Measurements from ENCODE around the gene ANO5. TPM values are rescaled to one million over a fixed set of nuclear protein-coding genes. Genes with fewer than 3 reads are reported as not detected.

ANO5 gene
- polyA plus RNA-seq, 1 experiment, result not detected

DNA sequence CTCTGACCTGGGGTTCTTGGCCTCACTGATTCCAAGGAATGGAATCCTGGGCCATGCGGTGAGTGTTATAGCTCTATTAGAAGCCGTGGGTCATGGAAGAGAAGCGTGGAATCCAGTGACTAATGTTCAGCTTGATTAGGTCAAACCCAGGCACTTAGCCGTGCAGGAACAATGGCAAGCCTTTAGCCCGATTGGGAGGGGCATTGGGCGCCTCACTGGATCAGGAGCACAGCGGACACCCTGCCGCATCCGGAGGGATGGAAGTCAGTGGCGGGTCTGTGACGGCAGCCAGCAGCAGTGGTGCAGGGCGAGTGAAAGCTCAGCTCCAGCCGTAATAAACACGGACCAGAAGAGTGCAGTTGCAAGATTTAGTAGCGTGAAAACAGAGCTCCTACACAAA lies 124.8 kb downstream of the ANO5 start:
- H3K4me3 ChIP-seq (ENCODE audit: low read depth, low read length), result no peak overlapping the region
- CTCF ChIA-PET, result interaction anchor here (0.6 to 1.3 kb wide), 2 partner anchors 13 to 58 kb away, joined by 3 to 6 read pairs; no protein-coding TSS in a partner anchor
- DNase-seq (ENCODE audit: low read depth), result no peak
- H3K27me3 ChIP-seq (ENCODE audit: control insufficient read depth, insufficient read depth, low read length), result no peaks in the 10 kb centered on the region
- H3K36me3 ChIP-seq (ENCODE audit: control insufficient read depth, insufficient read depth, low read length), result no peaks in the 10 kb centered on the region
- POLR2A ChIA-PET, result no interaction called here
- TF ChIP-seq, protein P1, sequence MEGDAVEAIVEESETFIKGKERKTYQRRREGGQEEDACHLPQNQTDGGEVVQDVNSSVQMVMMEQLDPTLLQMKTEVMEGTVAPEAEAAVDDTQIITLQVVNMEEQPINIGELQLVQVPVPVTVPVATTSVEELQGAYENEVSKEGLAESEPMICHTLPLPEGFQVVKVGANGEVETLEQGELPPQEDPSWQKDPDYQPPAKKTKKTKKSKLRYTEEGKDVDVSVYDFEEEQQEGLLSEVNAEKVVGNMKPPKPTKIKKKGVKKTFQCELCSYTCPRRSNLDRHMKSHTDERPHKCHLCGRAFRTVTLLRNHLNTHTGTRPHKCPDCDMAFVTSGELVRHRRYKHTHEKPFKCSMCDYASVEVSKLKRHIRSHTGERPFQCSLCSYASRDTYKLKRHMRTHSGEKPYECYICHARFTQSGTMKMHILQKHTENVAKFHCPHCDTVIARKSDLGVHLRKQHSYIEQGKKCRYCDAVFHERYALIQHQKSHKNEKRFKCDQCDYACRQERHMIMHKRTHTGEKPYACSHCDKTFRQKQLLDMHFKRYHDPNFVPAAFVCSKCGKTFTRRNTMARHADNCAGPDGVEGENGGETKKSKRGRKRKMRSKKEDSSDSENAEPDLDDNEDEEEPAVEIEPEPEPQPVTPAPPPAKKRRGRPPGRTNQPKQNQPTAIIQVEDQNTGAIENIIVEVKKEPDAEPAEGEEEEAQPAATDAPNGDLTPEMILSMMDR (IDR thresholded peaks at IDR 0.05; ENCODE audit: insufficient read depth, low read depth, low read length), result no peak

DNA sequence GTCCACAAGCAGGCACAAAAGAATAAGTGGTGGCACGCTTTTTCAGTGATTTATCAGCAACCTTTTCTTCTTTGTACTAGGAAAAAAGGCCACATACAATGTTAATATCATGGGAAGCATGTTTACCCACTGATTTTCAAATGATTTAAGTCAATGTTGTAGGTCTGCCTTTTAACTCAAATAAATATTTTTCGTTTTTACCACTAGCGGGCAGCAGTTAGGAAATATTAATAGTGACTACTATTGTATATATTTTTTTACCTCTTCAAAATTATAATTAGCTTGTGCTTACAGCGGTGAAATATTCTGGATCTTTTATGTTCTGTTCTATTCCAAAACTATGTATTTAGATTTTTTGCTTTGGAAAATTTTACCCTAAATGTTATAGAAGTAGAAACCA lies 138.9 kb downstream of the ANO5 start:
- TF ChIP-seq, protein P1 (IDR thresholded peaks at IDR 0.05; ENCODE audit: insufficient read depth, low read depth, low read length), result no peak
- CTCF ChIA-PET, result interaction anchor here (1.0 kb wide), 1 partner anchor 456 kb away, joined by 3 read pairs; no protein-coding TSS in a partner anchor
- H3K4me3 ChIP-seq (ENCODE audit: low read depth, low read length), result no peak overlapping the region
- no peak for DNase-seq (ENCODE audit: low read depth)
- H3K27me3 ChIP-seq (ENCODE audit: control insufficient read depth, insufficient read depth, low read length), result no peaks in the 10 kb centered on the region
- POLR2A ChIA-PET, result no interaction called here
- H3K36me3 ChIP-seq (ENCODE audit: control insufficient read depth, insufficient read depth, low read length), result no peaks in the 10 kb centered on the region

Other genes starting within 250 kb of the ANO5 start
- gene SLC17A6, start 145.3 kb downstream of the ANO5 start, polyA plus RNA-seq (2011; rRNA removed), result not detected in 2 replicates